CD4-positive, alpha-beta T cell treated with Interleukin-15 for 4 hours (primary cell): ENCODE data around the gene SLC4A4.
"Not testable (repeated sequence)": the region's sequence is repeated elsewhere in the genome, so short reads cannot be mapped to it uniquely, and the experiment has no call there.

Source experiments
- DNase-seq: peaks from one replicate; pipeline ENCODE4 v3.0.0-alpha.2; 2020; ENCODE audit warnings: low spot score

The SLC4A4 gene

GRCh38 chr4:71360844-71361243 lies 22.0 kb downstream of the SLC4A4 start:
- DNase-seq, result no peak

GRCh38 chr4:71361476-71361875 lies 22.7 kb downstream of the SLC4A4 start:
- DNase-seq, result no peak

GRCh38 chr4:71366766-71367165 lies 27.9 kb downstream of the SLC4A4 start:
- DNase-seq, result no peak

GRCh38 chr4:71367546-71367945 lies 28.7 kb downstream of the SLC4A4 start:
- DNase-seq, result no peak

GRCh38 chr4:71368906-71369305 lies 30.1 kb downstream of the SLC4A4 start:
- no peak for DNase-seq

GRCh38 chr4:71369536-71369935 lies 30.7 kb downstream of the SLC4A4 start:
- no peak for DNase-seq

GRCh38 chr4:71375494-71375893 lies 36.7 kb downstream of the SLC4A4 start:
- DNase-seq, result no peak

- DNase-seq, result no peak
Measured at GRCh38 chr4:71377561-71377960, 38.7 kb downstream of the SLC4A4 start.

- no peak for DNase-seq
Measured at GRCh38 chr4:71379126-71379525, 40.3 kb downstream of the SLC4A4 start.

GRCh38 chr4:71380788-71381187 lies 42.0 kb downstream of the SLC4A4 start:
- DNase-seq, result no peak

GRCh38 chr4:71382125-71382899 lies 43.5 kb downstream of the SLC4A4 start:
- no peak for DNase-seq

GRCh38 chr4:71382900-71383560 lies 44.2 kb downstream of the SLC4A4 start:
- no peak for DNase-seq

- DNase-seq, result no peak
Measured at GRCh38 chr4:71383984-71384383, 45.2 kb downstream of the SLC4A4 start.

- no peak for DNase-seq
Measured at GRCh38 chr4:71389149-71389827, 50.5 kb downstream of the SLC4A4 start.

GRCh38 chr4:71392109-71392508 lies 53.3 kb downstream of the SLC4A4 start:
- no peak for DNase-seq

- no peak for DNase-seq
Measured at GRCh38 chr4:71396382-71396781, 57.6 kb downstream of the SLC4A4 start.

GRCh38 chr4:71400810-71401209 lies 62.0 kb downstream of the SLC4A4 start:
- DNase-seq, result no peak

GRCh38 chr4:71402616-71403015 lies 63.8 kb downstream of the SLC4A4 start:
- no peak for DNase-seq

- no peak for DNase-seq
Measured at GRCh38 chr4:71404049-71404448, 65.2 kb downstream of the SLC4A4 start.

- DNase-seq, result no peak
Measured at GRCh38 chr4:71405791-71406190, 67.0 kb downstream of the SLC4A4 start.

GRCh38 chr4:71406459-71406963 lies 67.7 kb downstream of the SLC4A4 start:
- DNase-seq, result no peak

- DNase-seq, result not testable (repeated sequence)
Measured at GRCh38 chr4:71408961-71409360, 70.1 kb downstream of the SLC4A4 start.

GRCh38 chr4:71411981-71412380 lies 73.2 kb downstream of the SLC4A4 start:
- DNase-seq, result no peak
